GM12878 (cell line): ENCODE measurements around the gene DOCK9. TPM values are rescaled to one million over a fixed set of nuclear protein-coding genes. Genes with fewer than 3 reads are reported as not detected.

Source experiments
- ATAC-seq: fragments of 200-7000 bp; cut with Tn5 transposase; 3 replicates; pipeline ENCODE4 v1.9.1; 2020; ENCODE audit warnings: mild to moderate bottlenecking, moderate library complexity
- BruUV-seq: library from RNA; stranded (reverse); fragments of 400-500 nt; replicated peaks from 2 replicates; lab custom pipeline; 2021; lab: Mats Ljungman, UMichigan
- CTCF ChIA-PET: fragments of 300-600 bp; sonication (Branson Sonifier 250); formaldehyde crosslinking; extraction: SDS; loops from one replicate; lab custom pipeline; 2021; ENCODE audit warnings: inconsistent platforms; lab: Yijun Ruan, JAX
- POLR2A ChIA-PET: fragments of 350-600 bp; formaldehyde crosslinking; extraction: SDS; loops from one replicate; lab custom pipeline; 2021; ENCODE audit warnings: inconsistent platforms; lab: Charles Lee
- RAD21 ChIA-PET: fragments of 300-600 bp; sonication (Branson Sonifier 250); formaldehyde crosslinking; loops from one replicate; lab custom pipeline; 2023; ENCODE audit warnings: antibody characterized with exemption; ENCODE audit not compliant: unreplicated experiment; lab: Charles Lee
- SMC1A ChIA-PET: fragments of 300-600 bp; sonication (Branson Sonifier 250); formaldehyde crosslinking; loops from one replicate; lab custom pipeline; 2023; ENCODE audit not compliant: unreplicated experiment, uncharacterized antibody; lab: Charles Lee
- DNase-seq: peaks from one replicate; pipeline ENCODE4 v3.0.0-alpha.2; 2011; ENCODE audit warnings: low read depth, low spot score
- FAIRE-seq: peaks from 3 replicates; lab custom pipeline; 2011; peaks lifted over from hg19 to GRCh38; lab: Jason Lieb, UNC
- H2AFZ ChIP-seq: 2 replicates; pipeline ENCODE4 v1.6.0; 2011; ENCODE audit warnings: low read depth, low read length, control low read depth; ENCODE audit not compliant: control insufficient read depth
- H3K27ac ChIP-seq: 2 replicates; pipeline ENCODE4 v1.5.1; 2011; ENCODE audit warnings: control low read depth; ENCODE audit not compliant: control insufficient read depth, insufficient read depth
- H3K27me3 ChIP-seq, 2 experiments: replicated peaks in 1 of 2; 2 replicates each; pipeline versions ENCODE4 v1.6.0 to v1.6.1; 2011; ENCODE audit warnings: low read length in 1 of 2; ENCODE audit not compliant: control insufficient read depth in 2 of 2, insufficient read depth in 2 of 2
- H3K36me3 ChIP-seq, 2 experiments: 2 replicates each; pipeline ENCODE4 v1.5.1; 2011; ENCODE audit warnings: low read length in 1 of 2; ENCODE audit not compliant: control insufficient read depth in 2 of 2, insufficient read depth in 2 of 2
- H3K4me1 ChIP-seq: 2 replicates; pipeline ENCODE4 v1.6.1; 2011; ENCODE audit warnings: mild to moderate bottlenecking, low read length, moderate library complexity, mixed read lengths; ENCODE audit not compliant: control insufficient read depth, insufficient read depth
- H3K4me2 ChIP-seq: 2 replicates; pipeline ENCODE4 v1.6.0; 2011; ENCODE audit warnings: control low read depth; ENCODE audit not compliant: control insufficient read depth, insufficient read depth
- H3K4me3 ChIP-seq: fragments of 200-600 bp; sonication (generic); 2 replicates; pipeline ENCODE4 v1.5.1; 2016
- H3K79me2 ChIP-seq: 2 replicates; pipeline ENCODE4 v1.6.0; 2011; ENCODE audit warnings: low read length; ENCODE audit not compliant: control insufficient read depth, insufficient read depth
- H3K9ac ChIP-seq: 2 replicates; pipeline ENCODE4 v1.8.0; 2011; ENCODE audit warnings: low read length, control low read depth, mixed read lengths; ENCODE audit not compliant: control insufficient read depth, insufficient read depth
- H3K9me3 ChIP-seq: replicated peaks from 3 replicates; pipeline ENCODE4 v1.5.1; 2011; ENCODE audit warnings: mild to moderate bottlenecking, low read length; ENCODE audit not compliant: control insufficient read depth, insufficient read depth
- H4K20me1 ChIP-seq: 2 replicates; pipeline ENCODE4 v1.6.0; 2011; ENCODE audit not compliant: control insufficient read depth, insufficient read depth
- USF1 ChIP-seq: IDR thresholded peaks from 2 replicates; pipeline ENCODE4 v1.6.1; 2011; ENCODE audit warnings: borderline replicate concordance, low read depth, mild to moderate bottlenecking, moderate library complexity, mixed read lengths, low read length; ENCODE audit not compliant: insufficient read depth; ENCODE audit errors: extremely low read length
- WGBS: methylation state at CpG from one replicate; pipeline ENCODE4 v1.1.6; 2016; ENCODE audit warnings: low lambda C conversion rate; ENCODE audit not compliant: insufficient replicate concordance, insufficient coverage; ENCODE audit errors: missing lambda C conversion rate; 5-methylcytosine and 5-hydroxymethylcytosine counted together
- in situ Hi-C: fragments of 300-500 bp; cut with MboI; formaldehyde crosslinking; loops from 9 replicates; pipeline ENCODE4 v1.14.3; 2018; ENCODE audit warnings: mixed read lengths
- intact Hi-C: fragments of 100-400 bp; cut with micrococcal nuclease; formaldehyde crosslinking; loops from one replicate; pipeline ENCODE4 v1.14.2; 2022; ENCODE audit not compliant: unreplicated experiment
- polyA plus RNA-seq, 11 experiments: library from polyadenylated mRNA; depleted of rRNA in 4 of 11; unstranded in 6 of 11; stranded (reverse) in 5 of 11; fragments of >200 nt; fragmentation: Nextera tagmentation in 4 of 11; fragmentation: Illumina TruSeq in 1 of 11; extraction: Ambion mirVana in 4 of 11; extraction: Trizol in 1 of 11; gene quantifications; 1 replicate in 1 of 11; 2 replicates in 10 of 11; pipeline versions ENCODE4 v1.2.1 to v1.2.3, GENCODE V29; 2011 to 2016; ENCODE audit warnings: inconsistent platforms in 2 of 11, missing spikeins in 2 of 11, low read depth in 1 of 11
- total RNA-seq, 4 experiments: library from RNA; depleted of rRNA in 3 of 4; stranded (reverse); fragments of >200 nt in 3 of 4; fragmentation: Illumina TruSeq in 1 of 4; extraction: Trizol in 1 of 4; gene quantifications; 2 replicates each; pipeline versions ENCODE4 v1.2.1 to v1.2.3, GENCODE V29; 2013 to 2021
- TF ChIP-seq, protein P1 (sequence below): IDR thresholded peaks from 2 replicates; pipeline ENCODE4 v1.6.1; 2012; ENCODE audit warnings: improper control_type of control experiment, low read depth, low read length; ENCODE audit not compliant: insufficient replicate concordance
- TF ChIP-seq, protein P2 (sequence below): IDR thresholded peaks from 2 replicates; pipeline ENCODE4 v1.6.1; 2012; ENCODE audit warnings: mild to moderate bottlenecking, low read depth, low read length
- TF ChIP-seq, protein P3 (sequence below): fragments of 450-650 bp; IDR thresholded peaks from 2 replicates; pipeline ENCODE4 v1.6.1; 2016; ENCODE audit warnings: mild to moderate bottlenecking

DOCK9 gene
- total and polyA plus RNA-seq, 10 of the 15 experiments (the other 5 are each of a cell fraction or from before 2014, with no cell fraction given): 0.09 to 2.9 (median 0.74) TPM

GRCh38 chr13:98782654-98783053 lies 195.2 kb downstream of the DOCK9 start:
- Histone ChIP-seq H3K4me2 (no peak overlapping the region), H3K27ac (no peak overlapping the region), H2AFZ (no peak overlapping the region), H3K4me3 (no peak overlapping the region), H3K9ac (no peak overlapping the region), H3K9me3 (no peaks in the 10 kb centered on the region), H3K4me1 (no peaks in the 10 kb centered on the region), H3K27me3 (no peaks in the 10 kb centered on the region)
- POLR2A ChIA-PET: no interaction called here
- BruUV-seq: no TSS peak
- RAD21 ChIA-PET: no interaction called here
- SMC1A ChIA-PET: interaction anchor here (0.6 to 1.0 kb wide), 2 partner anchors 21 to 282 kb away, joined by 3 read pairs; no protein-coding TSS in a partner anchor
- ATAC-seq: no peak
- CTCF ChIA-PET: interaction anchor here (0.7 kb wide), 1 partner anchor 337 kb away, joined by 3 read pairs; no protein-coding TSS in a partner anchor
- no peak for DNase-seq
- intact Hi-C loops (no loop called here), in situ Hi-C loops (no loop called here)
- TF ChIP-seq, protein P1, sequence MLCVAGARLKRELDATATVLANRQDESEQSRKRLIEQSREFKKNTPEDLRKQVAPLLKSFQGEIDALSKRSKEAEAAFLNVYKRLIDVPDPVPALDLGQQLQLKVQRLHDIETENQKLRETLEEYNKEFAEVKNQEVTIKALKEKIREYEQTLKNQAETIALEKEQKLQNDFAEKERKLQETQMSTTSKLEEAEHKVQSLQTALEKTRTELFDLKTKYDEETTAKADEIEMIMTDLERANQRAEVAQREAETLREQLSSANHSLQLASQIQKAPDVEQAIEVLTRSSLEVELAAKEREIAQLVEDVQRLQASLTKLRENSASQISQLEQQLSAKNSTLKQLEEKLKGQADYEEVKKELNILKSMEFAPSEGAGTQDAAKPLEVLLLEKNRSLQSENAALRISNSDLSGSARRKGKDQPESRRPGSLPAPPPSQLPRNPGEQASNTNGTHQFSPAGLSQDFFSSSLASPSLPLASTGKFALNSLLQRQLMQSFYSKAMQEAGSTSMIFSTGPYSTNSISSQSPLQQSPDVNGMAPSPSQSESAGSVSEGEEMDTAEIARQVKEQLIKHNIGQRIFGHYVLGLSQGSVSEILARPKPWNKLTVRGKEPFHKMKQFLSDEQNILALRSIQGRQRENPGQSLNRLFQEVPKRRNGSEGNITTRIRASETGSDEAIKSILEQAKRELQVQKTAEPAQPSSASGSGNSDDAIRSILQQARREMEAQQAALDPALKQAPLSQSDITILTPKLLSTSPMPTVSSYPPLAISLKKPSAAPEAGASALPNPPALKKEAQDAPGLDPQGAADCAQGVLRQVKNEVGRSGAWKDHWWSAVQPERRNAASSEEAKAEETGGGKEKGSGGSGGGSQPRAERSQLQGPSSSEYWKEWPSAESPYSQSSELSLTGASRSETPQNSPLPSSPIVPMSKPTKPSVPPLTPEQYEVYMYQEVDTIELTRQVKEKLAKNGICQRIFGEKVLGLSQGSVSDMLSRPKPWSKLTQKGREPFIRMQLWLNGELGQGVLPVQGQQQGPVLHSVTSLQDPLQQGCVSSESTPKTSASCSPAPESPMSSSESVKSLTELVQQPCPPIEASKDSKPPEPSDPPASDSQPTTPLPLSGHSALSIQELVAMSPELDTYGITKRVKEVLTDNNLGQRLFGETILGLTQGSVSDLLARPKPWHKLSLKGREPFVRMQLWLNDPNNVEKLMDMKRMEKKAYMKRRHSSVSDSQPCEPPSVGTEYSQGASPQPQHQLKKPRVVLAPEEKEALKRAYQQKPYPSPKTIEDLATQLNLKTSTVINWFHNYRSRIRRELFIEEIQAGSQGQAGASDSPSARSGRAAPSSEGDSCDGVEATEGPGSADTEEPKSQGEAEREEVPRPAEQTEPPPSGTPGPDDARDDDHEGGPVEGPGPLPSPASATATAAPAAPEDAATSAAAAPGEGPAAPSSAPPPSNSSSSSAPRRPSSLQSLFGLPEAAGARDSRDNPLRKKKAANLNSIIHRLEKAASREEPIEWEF: no peak
- TF ChIP-seq, protein P2, sequence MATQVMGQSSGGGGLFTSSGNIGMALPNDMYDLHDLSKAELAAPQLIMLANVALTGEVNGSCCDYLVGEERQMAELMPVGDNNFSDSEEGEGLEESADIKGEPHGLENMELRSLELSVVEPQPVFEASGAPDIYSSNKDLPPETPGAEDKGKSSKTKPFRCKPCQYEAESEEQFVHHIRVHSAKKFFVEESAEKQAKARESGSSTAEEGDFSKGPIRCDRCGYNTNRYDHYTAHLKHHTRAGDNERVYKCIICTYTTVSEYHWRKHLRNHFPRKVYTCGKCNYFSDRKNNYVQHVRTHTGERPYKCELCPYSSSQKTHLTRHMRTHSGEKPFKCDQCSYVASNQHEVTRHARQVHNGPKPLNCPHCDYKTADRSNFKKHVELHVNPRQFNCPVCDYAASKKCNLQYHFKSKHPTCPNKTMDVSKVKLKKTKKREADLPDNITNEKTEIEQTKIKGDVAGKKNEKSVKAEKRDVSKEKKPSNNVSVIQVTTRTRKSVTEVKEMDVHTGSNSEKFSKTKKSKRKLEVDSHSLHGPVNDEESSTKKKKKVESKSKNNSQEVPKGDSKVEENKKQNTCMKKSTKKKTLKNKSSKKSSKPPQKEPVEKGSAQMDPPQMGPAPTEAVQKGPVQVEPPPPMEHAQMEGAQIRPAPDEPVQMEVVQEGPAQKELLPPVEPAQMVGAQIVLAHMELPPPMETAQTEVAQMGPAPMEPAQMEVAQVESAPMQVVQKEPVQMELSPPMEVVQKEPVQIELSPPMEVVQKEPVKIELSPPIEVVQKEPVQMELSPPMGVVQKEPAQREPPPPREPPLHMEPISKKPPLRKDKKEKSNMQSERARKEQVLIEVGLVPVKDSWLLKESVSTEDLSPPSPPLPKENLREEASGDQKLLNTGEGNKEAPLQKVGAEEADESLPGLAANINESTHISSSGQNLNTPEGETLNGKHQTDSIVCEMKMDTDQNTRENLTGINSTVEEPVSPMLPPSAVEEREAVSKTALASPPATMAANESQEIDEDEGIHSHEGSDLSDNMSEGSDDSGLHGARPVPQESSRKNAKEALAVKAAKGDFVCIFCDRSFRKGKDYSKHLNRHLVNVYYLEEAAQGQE: no peak
- TF ChIP-seq USF1: no peak
- TF ChIP-seq, protein P3, sequence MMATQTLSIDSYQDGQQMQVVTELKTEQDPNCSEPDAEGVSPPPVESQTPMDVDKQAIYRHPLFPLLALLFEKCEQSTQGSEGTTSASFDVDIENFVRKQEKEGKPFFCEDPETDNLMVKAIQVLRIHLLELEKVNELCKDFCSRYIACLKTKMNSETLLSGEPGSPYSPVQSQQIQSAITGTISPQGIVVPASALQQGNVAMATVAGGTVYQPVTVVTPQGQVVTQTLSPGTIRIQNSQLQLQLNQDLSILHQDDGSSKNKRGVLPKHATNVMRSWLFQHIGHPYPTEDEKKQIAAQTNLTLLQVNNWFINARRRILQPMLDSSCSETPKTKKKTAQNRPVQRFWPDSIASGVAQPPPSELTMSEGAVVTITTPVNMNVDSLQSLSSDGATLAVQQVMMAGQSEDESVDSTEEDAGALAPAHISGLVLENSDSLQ: no peak
- TF ChIP-seq, all 136 proteins: peak for 0
- 31% methylated on average over 5 of the region's 5 CpGs for WGBS
- Histone ChIP-seq H3K79me2 (no peaks in the 10 kb centered on the region), H3K36me3 (no peaks in the 10 kb centered on the region), H4K20me1 (no peaks in the 10 kb centered on the region)
- FAIRE-seq: no peak
